Stimulated activated CD8-positive, alpha-beta memory T cell treated with anti-CD3 and anti-CD28 coated beads, Interleukin-7, amount 100 ng/mL, for 4 hours (primary cell): ENCODE results near the gene FOCAD.

Experiments used
- DNase-seq, 2 donors: peaks; one replicate each; pipeline ENCODE4 v3.0.0-alpha.2; 2020; ENCODE audit warnings: low read depth in 2 of 2

Gene FOCAD

GRCh38 chr9:21016701-21017491 is 332.8 kb downstream of the FOCAD start:
- no peak for DNase-seq

GRCh38 chr9:21018177-21018576 is 334.1 kb downstream of the FOCAD start:
- DNase-seq: no peak

GRCh38 chr9:21023861-21024260 is 339.8 kb downstream of the FOCAD start:
- DNase-seq: no peak

GRCh38 chr9:21027295-21027694 is 343.2 kb downstream of the FOCAD start:
- no peak for DNase-seq

- no peak for DNase-seq
Observed at GRCh38 chr9:21028466-21028865, 344.4 kb downstream of the FOCAD start.

GRCh38 chr9:21029661-21030060 is 345.6 kb downstream of the FOCAD start:
- DNase-seq: no peak

- no peak for DNase-seq
Observed at GRCh38 chr9:21030389-21031035, 346.5 kb downstream of the FOCAD start.

GRCh38 chr9:21031091-21031807 is 347.2 kb downstream of the FOCAD start, which contains the start of gene HACD4:
TSS of gene HACD4 (minus strand) at chr9:21031640. CDS start at chr9:21031590, 50 bp downstream.
- peak; percentile 24 to 55 for DNase-seq

- DNase-seq: no peak
Observed at GRCh38 chr9:21031808-21032183, 347.7 kb downstream of the FOCAD start.

GRCh38 chr9:21037278-21037677 is 353.2 kb downstream of the FOCAD start:
- DNase-seq: no peak

- no peak for DNase-seq
Observed at GRCh38 chr9:21039302-21039701, 355.2 kb downstream of the FOCAD start.

GRCh38 chr9:21042466-21042865 is 358.4 kb downstream of the FOCAD start:
- DNase-seq: no peak

GRCh38 chr9:21043841-21044240 is 359.8 kb downstream of the FOCAD start:
- DNase-seq: no peak
